GM23338 (cell line): Measurements from ENCODE around the gene PIK3C2B.

Experiments used
- CREB1 ChIP-seq: fragments of 250-450 bp; sonication (Bioruptor Pico); IDR thresholded peaks from 2 replicates; pipeline ENCODE4 v1.5.0; 2020; ENCODE audit warnings: low read depth, mild to moderate bottlenecking, moderate library complexity
- ETS1 ChIP-seq: IDR thresholded peaks from 2 replicates; pipeline ENCODE4 v1.6.1; 2016; ENCODE audit warnings: antibody characterized with exemption
- EZH2 ChIP-seq: fragments of 200-600 bp; sonication (generic); IDR thresholded peaks from one replicate; pipeline ENCODE4 v1.8.0; 2017; ENCODE audit warnings: antibody characterized with exemption, mild to moderate bottlenecking, low read depth; ENCODE audit not compliant: unreplicated experiment
- EZH2phosphoT487 ChIP-seq: fragments of 200-600 bp; sonication (generic); IDR thresholded peaks from one replicate; pipeline ENCODE4 v1.8.1; 2018; ENCODE audit warnings: antibody characterized with exemption; ENCODE audit not compliant: unreplicated experiment
- JUNB ChIP-seq: IDR thresholded peaks from one replicate; pipeline ENCODE4 v1.6.1; 2016; ENCODE audit warnings: antibody characterized with exemption; ENCODE audit not compliant: unreplicated experiment
- NANOG ChIP-seq: IDR thresholded peaks from 2 replicates; pipeline ENCODE4 v1.6.1; 2016; ENCODE audit warnings: antibody characterized with exemption, borderline replicate concordance
- POLR2AphosphoS5 ChIP-seq: IDR thresholded peaks from 2 replicates; pipeline ENCODE4 v1.6.1; 2016; ENCODE audit warnings: antibody characterized with exemption, low read depth
- REST ChIP-seq: IDR thresholded peaks from one replicate; pipeline ENCODE4 v1.6.1; 2018; ENCODE audit warnings: antibody characterized with exemption; ENCODE audit not compliant: unreplicated experiment
- STAT1 ChIP-seq: IDR thresholded peaks from one replicate; pipeline ENCODE4 v1.6.1; 2016; ENCODE audit warnings: antibody characterized with exemption; ENCODE audit not compliant: unreplicated experiment
- ZNF114 ChIP-seq: fragments of 250-450 bp; sonication (Bioruptor Pico); IDR thresholded peaks from 2 replicates; pipeline ENCODE4 v1.5.0; 2020; ENCODE audit warnings: mild to moderate bottlenecking, moderate library complexity
- ZNF331 ChIP-seq: fragments of 250-450 bp; sonication (Bioruptor Pico); IDR thresholded peaks from 2 replicates; pipeline ENCODE4 v1.5.0; 2020; ENCODE audit warnings: low read depth, mild to moderate bottlenecking, moderate library complexity
- TF ChIP-seq, protein P1 (sequence below), 2 experiments: fragments of 200-600 bp in 1 of 2; sonication (generic) in 1 of 2; conservative IDR thresholded peaks; 2 replicates each; pipeline versions ENCODE4 v1.5.1 to v1.6.1; 2016 to 2017; ENCODE audit warnings: antibody characterized with exemption in 2 of 2, low read depth in 2 of 2, mild to moderate bottlenecking in 2 of 2, moderate library complexity in 1 of 2

DNA sequence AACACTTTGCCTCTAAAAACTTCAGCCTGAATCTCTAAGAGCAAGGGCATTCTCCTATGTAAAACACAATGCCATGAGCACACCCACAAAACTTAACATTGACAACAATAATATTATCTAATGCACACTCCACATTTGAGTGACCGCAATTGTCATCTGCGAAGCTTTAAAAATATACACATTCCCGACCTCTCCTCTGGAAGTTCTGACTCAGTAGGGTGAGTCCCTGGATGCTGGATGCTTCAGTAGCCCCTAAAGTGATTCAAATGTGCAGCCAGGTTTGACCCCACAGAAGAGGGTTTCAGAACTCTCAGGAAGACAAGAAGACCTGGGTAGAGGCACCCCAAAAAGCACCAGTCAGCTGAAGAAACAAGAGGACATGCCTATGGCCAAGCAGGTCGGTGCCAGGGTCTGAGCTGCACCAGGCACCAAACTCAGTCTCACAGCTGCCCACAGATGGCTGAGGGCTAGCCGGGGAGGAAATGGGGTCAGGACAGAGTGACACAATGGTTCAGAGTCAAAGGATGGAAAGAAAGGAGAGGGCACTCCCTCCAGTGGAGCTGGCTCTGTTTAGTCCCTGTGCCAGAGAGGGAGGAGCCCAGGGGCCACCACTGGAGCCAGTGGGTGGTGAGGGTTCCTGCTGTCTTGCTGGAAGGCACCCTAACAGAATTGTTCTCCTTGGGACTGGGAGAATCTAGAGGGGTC lies 17.4 kb downstream of the PIK3C2B start:
- TF ChIP-seq, protein P1, sequence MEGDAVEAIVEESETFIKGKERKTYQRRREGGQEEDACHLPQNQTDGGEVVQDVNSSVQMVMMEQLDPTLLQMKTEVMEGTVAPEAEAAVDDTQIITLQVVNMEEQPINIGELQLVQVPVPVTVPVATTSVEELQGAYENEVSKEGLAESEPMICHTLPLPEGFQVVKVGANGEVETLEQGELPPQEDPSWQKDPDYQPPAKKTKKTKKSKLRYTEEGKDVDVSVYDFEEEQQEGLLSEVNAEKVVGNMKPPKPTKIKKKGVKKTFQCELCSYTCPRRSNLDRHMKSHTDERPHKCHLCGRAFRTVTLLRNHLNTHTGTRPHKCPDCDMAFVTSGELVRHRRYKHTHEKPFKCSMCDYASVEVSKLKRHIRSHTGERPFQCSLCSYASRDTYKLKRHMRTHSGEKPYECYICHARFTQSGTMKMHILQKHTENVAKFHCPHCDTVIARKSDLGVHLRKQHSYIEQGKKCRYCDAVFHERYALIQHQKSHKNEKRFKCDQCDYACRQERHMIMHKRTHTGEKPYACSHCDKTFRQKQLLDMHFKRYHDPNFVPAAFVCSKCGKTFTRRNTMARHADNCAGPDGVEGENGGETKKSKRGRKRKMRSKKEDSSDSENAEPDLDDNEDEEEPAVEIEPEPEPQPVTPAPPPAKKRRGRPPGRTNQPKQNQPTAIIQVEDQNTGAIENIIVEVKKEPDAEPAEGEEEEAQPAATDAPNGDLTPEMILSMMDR (conservative IDR thresholded peaks at IDR 0.05; ENCODE audit: low read depth in 2 of 2), result no peak
- TF ChIP-seq POLR2AphosphoS5 (no peak), STAT1 (no peak), EZH2 (no peak), EZH2phosphoT487 (no peak), CREB1 (CRISPR knock-in tag) (no peak), REST (no peak), ZNF114 (CRISPR knock-in tag) (no peak), ZNF331 (no peak), JUNB (no peak), ETS1 (no peak), NANOG (no peak)
